ENCODE measurements around the gene UNC93A. TPM values are rescaled to one million over a fixed set of nuclear protein-coding genes. Genes with fewer than 3 reads are reported as not detected.
"Not testable (repeated sequence)": the region's sequence is repeated elsewhere in the genome, so short reads cannot be mapped to it uniquely, and the experiment has no call there.

Gene UNC93A
- total RNA-seq (2014; rRNA removed; shearing (Covaris generic)): not detected in 2 replicates

DNA sequence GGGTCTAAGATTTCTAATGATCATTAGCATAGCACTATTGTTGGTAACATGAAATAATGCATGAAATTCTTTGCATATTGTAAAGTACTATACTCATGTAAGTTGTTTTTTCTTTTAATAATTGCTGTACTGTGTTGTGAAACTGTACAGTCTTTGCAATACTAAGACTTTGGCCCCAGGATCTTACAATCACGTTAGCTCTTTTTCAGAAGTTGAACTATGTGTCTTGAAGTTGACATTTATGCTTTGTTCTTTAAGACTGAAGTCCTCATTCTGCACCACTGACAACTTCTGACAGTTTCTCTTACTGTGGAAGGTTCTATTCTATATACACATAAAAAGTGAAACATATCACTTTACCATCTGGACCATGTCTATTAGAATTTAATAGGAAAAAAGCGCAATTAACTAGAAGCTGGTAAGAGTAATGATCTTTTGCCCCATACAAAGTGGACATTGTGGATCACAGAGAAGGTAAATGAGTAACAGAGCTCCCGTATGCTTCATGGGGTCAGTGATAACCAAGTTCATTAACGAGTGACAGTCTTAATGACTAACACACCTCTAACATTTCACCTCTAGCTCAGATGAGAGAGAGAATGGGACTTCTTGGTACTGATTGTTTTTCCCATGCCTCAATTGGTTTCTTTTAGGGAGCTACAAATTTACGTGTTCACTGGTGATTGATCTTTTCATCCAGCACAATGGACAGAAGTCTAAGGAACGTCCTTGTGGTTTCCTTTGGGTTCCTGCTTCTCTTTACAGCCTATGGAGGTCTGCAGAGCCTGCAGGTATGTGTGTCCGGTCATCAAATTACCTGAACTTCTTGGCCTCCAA, at the start of gene UNC93A:
Gene UNC93A (plus strand): TSS at position 530 of the 837 bp plus-strand sequence. CDS start 175 bp downstream, at position 705.
- in situ Hi-C loops (cut with HindIII; ENCODE audit: low sequenced_read_pairs): no loop called here
- DNase-seq (ENCODE audit: low spot score): no peak

DNA sequence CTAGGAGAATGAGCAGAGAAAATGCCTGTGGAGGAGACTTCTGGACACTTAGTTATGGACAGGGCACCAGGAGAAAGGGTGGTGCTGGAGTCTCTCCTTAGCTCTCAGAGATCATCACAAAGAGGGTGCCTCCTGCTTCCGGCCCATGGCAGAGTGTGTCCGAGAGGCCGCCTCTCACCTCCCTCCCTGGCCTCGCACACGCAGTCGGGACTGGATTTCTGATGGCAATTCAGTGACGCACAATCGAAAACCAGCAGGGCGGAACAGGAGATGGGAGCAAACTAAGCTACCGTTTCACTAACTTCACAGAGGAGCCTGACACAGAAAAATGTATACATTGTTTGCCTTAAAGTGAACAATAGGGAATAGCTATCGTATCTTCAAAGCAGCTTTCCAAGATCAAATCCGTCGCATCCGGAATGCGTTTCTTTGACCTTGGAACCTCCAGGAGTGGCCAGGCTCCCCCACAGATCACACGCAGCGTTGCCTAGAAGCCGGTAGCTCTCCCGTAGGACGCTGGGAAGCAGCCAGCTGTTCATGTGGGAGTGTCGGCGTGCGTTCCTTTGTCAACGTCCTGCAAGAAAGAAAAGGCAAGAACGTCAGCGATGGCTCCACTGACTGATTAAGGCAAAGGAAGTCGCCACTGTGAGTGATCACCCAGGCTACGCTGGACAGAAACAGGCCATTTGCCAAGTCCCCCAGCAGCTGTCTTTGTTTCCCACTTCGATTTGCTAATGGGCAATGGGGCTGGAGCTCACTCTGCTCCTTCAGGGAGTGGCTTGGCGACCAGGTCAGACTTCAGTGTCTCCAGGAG, 49.6 kb upstream of the UNC93A start:
- DNase-seq (ENCODE audit: low spot score); in situ Hi-C loops (cut with HindIII; ENCODE audit: low sequenced_read_pairs): not testable (repeated sequence)

DNA sequence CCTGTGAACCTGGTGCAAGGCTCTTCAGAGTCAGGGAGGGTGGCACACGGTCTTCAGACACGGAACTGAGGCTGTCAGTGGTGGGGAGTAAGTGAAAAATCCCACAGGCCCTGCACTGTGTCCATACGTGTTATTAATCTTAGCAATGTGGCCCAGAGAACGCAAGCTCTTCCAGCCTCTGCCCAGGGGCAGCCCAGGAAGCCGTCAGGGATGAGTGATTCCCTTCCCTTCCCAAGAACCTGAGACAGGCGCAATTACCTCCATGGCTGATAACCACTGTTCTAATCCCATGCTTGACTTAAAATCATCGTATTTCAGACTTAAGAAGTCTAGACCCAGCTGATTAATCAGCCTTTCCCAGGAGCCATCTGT, 49.0 kb upstream of the UNC93A start:
- in situ Hi-C loops (cut with HindIII; ENCODE audit: low sequenced_read_pairs); DNase-seq (ENCODE audit: low spot score): not testable (repeated sequence)

DNA sequence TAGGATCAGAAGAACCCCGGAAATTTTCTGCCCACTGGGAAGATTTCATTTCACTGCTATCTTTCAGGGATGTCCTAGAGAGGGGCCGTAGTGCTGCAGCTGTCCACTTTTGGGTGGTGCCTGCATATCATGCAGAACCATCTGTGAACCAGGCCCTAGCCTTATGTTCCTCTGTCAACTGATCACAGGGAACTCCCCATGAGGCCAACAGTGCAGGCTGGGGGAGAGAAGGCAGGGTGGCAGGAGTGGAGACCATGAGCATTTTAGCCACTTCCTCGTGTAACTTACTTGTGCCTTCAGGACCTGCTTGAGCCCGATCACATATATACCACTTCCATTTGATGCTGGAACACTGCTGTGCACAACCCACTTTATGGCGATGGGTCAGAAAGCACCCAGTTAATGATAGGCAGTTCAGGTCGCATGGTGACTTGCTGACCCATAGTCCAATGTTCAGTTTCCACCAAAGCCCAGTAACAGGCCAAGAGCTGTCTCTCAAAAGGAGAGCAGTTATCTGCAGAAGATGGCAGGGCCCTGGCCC, 48.5 kb upstream of the UNC93A start:
- in situ Hi-C loops (cut with HindIII; ENCODE audit: low sequenced_read_pairs); DNase-seq (ENCODE audit: low spot score): not testable (repeated sequence)

DNA sequence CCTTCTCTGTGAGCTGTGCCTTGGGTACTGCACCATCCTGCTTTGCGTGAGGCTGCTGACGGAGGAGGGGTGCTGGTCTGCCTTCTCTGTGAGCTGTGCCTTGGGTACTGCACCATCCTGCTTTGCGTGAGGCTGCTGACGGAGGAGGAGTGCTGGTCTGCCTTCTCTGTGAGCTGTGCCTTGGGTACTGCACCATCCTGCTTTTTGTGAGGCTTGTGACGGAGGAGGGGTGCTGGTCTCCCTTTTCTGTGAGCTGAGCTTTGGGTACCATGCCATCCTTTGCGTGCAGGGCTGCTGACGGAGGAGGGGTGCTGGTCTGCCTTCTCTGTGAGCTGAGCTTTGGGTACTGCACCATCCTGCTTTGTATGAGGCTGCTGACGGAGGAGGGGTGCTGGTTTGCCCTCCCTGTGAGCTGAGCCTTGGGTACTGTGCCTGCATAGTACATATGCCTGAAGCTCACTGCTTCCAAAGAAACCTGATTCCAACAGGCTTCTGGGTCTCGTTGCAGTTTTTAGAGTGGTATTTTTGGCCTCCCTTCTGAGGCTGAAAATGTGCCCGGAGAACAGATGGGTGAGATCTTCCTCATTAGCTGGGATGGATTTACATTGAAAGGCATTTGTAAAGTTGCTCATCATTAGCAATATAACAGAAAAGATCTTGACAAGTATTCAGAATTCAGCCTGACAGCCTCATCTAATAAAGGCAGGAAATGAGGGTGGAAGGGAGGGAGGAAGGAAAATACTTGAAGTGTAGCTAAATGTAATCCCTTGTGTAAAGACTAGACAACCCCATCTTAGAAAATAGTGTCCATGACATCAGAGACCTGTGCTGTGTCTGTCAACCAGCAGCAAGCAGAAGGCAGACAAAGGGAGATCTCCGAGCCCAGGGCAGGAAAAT, 46.8 kb upstream of the UNC93A start:
- DNase-seq (ENCODE audit: low spot score): peak; percentile 92
- in situ Hi-C loops (cut with HindIII; ENCODE audit: low sequenced_read_pairs): no loop called here

DNA sequence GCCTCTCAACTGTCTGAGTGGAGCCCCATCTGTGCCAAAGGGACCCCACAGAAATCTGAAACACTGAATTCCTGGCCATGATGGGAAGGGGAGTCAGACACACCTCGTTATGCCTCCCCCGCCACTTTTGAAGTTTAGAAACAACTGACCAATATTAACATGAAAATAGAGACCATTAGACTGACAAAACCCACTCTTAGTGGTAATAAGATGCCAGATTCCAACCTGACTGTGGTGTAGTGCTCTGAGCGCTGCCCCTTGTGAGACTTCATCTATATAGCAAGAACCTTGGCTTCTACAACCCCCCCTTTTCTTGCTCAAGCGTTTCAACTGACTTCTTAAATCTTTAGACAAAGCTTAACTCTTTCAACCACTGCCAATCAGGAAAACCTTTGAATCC, 46.1 kb upstream of the UNC93A start:
- in situ Hi-C loops (cut with HindIII; ENCODE audit: low sequenced_read_pairs): no loop called here
- peak; percentile 9 for DNase-seq (ENCODE audit: low spot score)

DNA sequence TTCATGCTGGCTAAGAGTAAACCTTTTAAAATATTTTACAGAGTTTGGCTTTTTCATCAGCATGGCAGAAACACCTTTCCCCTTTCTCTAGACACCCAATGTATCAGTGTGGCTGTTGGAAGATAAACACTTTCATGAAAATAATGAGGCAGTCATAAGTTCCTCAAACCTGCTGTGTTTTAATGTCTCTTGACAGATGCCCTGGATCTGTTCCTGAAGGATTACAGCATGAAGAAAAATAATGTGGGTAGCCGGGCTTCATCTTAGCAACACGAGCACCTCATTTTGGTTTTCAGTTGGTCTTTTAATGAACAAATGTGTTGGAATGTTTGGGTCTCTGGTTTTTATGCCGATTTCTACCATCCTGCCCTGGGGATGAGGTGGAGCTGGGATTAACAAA, 45.5 kb upstream of the UNC93A start:
- DNase-seq (ENCODE audit: low spot score): peak; percentile 59
- in situ Hi-C loops (cut with HindIII; ENCODE audit: low sequenced_read_pairs): no loop called here

DNA sequence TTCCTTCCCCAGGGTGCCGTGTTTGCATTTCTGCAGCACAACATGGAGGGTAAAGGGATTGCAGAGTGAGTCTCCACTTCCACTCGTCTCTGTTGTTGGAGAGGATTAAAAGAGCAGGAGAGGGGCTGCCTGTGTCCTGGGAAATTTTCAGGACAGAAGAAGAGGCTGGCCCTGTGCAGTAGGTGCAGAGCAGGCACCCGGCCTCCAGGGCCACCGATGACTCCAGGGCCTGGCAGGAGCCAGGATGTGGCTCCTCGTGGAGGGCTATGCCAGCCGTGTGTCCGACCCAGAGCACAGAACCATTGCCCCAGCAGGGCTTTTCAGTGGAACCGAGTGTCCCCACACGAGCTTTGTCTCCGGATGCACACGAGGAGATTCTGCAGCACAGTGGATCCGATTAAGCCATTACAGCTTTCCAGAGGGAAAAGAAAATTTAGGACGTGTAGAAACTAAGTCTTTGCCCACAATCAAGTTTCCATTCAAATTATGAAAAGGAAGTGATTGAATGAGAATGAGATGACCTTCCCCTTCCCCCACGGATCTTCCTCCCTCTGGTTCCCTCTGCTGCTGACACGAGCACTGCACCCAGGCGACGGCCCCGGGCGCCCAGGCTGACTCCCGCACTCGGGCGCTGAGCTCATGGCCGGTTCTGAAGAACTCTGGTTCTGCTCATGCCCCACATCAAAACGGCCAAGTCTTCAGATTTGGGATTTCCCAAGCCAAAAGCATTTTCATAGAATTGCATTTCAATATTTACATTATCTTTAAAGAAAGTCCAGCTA, 43.1 kb upstream of the UNC93A start:
- in situ Hi-C loops (cut with HindIII; ENCODE audit: low sequenced_read_pairs): no loop called here
- DNase-seq (ENCODE audit: low spot score): no peak

DNA sequence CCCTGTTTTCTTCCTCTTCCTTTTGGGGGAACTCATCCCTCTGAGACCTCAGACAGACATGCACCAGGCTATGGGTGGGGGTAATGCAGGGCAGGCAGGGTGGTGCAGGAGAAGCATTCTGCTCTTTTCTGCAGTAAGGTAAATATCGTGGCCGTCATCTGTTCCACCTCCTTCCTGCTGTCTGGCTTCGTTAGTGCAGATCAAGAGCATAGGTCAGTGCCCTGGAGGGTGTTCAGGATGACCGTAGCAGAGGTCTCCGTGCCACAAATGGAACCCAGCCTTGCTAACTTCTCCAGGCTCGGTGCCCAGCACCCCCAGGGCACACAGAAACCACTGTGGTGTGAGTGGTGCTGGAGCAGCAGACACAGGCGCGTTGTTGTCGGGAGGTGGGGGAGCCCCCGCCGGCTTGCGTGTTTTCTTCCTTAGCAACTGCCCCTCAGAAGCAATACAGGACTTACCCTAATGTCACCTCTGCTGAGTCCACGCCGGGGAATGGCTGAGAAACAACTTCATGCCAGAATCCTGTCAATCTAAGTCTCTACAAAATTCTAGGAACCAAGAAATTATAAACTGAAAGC, 42.1 kb upstream of the UNC93A start:
- DNase-seq (ENCODE audit: low spot score); in situ Hi-C loops (cut with HindIII; ENCODE audit: low sequenced_read_pairs): not testable (repeated sequence)

DNA sequence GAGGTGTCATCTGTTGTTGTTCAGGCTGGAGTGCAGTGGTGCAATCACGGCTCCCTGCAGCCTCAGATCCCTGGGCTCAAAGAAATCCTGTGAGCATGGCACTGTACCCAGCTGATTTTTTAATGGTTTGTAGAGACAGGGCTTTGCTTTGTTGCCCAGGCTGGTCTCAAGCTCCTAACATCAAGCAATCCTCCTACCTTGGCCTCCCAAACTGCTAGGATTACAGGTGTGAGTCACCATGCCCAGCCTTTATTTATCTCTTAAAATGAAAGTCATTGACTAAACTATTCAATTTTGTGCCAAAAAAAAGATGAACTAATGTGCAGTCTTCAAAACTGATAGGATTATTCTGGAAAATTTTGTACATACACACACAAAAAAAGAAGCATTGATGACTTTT, 38.8 kb upstream of the UNC93A start:
- in situ Hi-C loops (cut with HindIII; ENCODE audit: low sequenced_read_pairs): no loop called here
- no peak for DNase-seq (ENCODE audit: low spot score)

DNA sequence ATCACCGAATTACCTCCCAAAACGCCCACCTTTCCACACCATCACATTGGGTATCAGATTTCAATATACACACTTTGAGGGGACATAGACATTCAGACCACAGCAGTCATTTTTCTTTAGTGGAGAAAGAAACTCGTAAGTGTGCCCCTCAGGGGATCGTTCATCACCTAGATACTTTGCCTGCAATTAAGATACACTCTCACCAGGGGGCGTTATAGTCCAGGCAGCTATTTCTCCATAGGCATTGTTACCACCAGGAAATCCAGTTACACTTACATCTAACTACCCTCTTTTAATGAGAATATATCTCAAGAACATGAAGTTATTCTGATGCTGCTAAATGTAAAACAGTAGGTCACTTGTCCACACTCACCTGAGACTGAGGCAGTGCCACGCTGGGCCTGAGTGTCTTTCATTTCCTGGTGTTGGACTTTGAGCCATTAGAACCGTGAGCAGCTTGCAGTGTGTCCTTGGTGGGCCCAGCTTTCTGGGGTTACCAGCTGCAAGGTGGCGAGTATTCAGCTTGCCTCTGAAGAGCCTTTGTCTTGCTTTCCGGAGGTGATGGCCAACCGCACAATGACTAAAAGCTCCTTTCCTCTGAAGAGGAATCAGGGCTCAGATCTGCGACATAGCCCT, 35.1 kb upstream of the UNC93A start:
- DNase-seq (ENCODE audit: low spot score): no peak

DNA sequence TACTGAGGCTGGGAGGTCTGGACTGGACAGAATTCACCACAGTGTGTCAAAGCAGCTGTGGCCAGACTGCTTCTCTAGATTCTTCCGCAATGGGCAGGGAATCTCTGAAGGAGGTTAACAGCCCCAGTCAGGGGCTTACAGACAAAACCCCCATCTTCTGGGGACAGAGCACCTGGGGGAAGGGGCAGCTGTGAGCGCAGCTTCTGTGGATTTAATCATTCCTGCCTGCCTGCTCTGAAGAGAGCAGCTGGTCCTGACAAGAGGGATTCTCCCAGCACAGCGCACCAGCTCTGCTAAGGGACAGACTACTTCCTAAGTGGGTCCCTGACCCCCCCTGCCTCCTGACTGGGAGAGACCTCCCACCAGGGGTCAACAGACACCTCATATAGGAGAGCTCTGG, 32.5 kb upstream of the UNC93A start:
- DNase-seq (ENCODE audit: low spot score): no peak
- in situ Hi-C loops (cut with HindIII; ENCODE audit: low sequenced_read_pairs): no loop called here

More for the DNA sequence above, 35.1 kb upstream of the UNC93A start:
- in situ Hi-C loops (cut with HindIII; ENCODE audit: low sequenced_read_pairs): no loop called here

DNA sequence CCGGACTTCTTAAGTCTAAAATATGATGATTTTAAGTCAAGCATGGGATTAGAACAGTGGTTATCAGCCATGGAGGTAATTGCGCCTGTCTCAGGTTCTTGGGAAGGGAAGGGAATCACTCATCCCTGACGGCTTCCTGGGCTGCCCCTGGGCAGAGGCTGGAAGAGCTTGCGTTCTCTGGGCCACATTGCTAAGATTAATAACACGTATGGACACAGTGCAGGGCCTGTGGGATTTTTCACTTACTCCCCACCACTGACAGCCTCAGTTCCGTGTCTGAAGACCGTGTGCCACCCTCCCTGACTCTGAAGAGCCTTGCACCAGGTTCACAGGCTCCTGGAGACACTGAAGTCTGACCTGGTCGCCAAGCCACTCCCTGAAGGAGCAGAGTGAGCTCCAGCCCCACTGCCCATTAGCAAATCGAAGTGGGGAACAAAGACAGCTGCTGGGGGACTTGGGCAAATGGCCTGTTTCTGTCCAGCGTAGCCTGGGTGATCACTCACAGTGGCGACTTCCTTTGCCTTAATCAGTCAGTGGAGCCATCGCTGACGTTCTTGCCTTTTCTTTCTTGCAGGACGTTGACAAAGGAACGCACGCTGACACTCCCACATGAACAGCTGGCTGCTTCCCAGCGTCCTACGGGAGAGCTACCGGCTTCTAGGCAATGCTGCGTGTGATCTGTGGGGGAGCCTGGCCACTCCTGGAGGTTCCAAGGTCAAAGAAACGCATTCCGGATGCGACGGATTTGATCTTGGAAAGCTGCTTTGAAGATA, 24.9 kb upstream of the UNC93A start:
- in situ Hi-C loops (cut with HindIII; ENCODE audit: low sequenced_read_pairs): not testable (repeated sequence)

DNA sequence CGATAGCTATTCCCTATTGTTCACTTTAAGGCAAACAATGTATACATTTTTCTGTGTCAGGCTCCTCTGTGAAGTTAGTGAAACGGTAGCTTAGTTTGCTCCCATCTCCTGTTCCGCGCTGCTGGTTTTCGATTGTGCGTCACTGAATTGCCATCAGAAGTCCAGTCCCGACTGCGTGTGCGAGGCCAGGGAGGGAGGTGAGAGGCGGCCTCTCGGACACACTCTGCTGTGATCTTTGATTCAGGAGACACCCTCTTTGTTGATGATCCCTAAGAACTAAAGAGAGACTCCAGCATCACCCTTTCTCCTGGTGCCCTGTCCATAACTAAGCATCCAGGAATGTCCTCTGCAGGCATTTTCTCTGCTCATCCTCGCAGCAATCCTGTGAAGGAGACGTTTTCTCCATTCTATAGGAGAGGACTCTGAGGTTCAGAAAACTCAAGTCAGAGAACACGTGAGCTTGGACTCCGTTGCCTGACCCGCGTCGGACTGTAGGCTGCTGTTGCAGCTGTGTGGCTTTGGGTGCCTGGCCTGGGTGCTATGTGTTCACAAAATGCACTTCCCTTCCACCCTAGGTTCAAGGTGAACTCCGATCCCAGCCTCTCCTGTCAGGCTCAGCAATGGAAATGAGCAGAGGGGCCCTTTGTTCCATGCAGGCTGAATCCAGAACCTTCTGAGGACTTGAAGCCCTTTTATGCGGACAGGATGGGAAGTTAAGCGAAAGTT, 24.1 kb upstream of the UNC93A start:
- DNase-seq (ENCODE audit: low spot score): no peak
- in situ Hi-C loops (cut with HindIII; ENCODE audit: low sequenced_read_pairs): no loop called here

More for the DNA sequence above, 24.9 kb upstream of the UNC93A start:
- DNase-seq (ENCODE audit: low spot score): not testable (repeated sequence)

DNA sequence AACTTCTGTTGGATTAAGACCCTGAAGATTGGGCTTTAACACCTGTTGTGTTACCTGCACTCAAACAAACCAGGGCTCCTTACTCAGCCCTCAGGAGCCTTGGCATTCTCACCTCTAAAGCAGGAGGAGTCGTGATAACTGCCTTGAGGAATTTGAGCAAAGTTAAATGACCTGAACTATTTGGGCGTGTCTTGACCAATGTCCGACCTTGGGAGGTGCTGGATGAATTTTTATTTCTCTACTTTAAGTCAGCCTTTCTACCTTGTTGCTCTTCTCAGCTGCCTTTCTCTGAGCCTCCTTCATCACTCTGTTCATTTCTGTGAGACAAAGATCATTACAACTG, 23.6 kb upstream of the UNC93A start:
- in situ Hi-C loops (cut with HindIII; ENCODE audit: low sequenced_read_pairs); DNase-seq (ENCODE audit: low spot score): not testable (repeated sequence)

DNA sequence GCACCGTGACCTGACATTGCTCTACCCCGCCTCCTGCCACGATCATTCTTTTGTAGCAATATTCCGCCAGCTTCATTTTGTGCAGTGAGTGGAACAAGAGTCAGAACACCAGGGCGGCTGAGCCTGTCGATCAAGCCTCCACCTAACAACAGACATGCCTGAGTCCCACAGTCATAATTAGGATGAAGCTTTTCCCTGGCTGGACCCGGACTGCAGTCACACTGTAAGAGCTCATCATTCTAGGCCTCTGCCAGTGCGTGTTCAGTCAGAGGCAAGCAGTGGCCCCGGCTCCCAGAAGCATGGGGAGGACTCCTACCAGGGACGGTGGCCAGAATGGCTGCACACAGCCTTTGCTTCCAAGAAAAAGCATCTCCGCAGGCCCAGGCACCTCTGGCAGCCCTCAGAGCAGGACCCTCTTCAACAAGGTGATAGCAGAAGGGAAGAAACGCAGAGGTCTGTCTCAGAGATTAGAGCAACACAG, 23.2 kb upstream of the UNC93A start:
- in situ Hi-C loops (cut with HindIII; ENCODE audit: low sequenced_read_pairs): no loop called here
- no peak for DNase-seq (ENCODE audit: low spot score)
